ENCODE measurements around the gene MTHFSD. TPM values are rescaled to one million over a fixed set of nuclear protein-coding genes. Genes with fewer than 3 reads are reported as not detected.

Gene MTHFSD
- total RNA-seq, 1 donor from 2014 or later: 7.1 TPM

GRCh38 chr16:86507173-86508027 lies 47.6 kb downstream of the MTHFSD start:
- DNase-seq (ENCODE audit: low read depth): no peak
- TF ChIP-seq, protein P1, sequence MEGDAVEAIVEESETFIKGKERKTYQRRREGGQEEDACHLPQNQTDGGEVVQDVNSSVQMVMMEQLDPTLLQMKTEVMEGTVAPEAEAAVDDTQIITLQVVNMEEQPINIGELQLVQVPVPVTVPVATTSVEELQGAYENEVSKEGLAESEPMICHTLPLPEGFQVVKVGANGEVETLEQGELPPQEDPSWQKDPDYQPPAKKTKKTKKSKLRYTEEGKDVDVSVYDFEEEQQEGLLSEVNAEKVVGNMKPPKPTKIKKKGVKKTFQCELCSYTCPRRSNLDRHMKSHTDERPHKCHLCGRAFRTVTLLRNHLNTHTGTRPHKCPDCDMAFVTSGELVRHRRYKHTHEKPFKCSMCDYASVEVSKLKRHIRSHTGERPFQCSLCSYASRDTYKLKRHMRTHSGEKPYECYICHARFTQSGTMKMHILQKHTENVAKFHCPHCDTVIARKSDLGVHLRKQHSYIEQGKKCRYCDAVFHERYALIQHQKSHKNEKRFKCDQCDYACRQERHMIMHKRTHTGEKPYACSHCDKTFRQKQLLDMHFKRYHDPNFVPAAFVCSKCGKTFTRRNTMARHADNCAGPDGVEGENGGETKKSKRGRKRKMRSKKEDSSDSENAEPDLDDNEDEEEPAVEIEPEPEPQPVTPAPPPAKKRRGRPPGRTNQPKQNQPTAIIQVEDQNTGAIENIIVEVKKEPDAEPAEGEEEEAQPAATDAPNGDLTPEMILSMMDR (conservative IDR thresholded peaks at IDR 0.05; ENCODE audit: low read depth, low read length): no peak
- no peak overlapping the region for H3K4me3 ChIP-seq (ENCODE audit: low read depth, low read length)

DNA sequence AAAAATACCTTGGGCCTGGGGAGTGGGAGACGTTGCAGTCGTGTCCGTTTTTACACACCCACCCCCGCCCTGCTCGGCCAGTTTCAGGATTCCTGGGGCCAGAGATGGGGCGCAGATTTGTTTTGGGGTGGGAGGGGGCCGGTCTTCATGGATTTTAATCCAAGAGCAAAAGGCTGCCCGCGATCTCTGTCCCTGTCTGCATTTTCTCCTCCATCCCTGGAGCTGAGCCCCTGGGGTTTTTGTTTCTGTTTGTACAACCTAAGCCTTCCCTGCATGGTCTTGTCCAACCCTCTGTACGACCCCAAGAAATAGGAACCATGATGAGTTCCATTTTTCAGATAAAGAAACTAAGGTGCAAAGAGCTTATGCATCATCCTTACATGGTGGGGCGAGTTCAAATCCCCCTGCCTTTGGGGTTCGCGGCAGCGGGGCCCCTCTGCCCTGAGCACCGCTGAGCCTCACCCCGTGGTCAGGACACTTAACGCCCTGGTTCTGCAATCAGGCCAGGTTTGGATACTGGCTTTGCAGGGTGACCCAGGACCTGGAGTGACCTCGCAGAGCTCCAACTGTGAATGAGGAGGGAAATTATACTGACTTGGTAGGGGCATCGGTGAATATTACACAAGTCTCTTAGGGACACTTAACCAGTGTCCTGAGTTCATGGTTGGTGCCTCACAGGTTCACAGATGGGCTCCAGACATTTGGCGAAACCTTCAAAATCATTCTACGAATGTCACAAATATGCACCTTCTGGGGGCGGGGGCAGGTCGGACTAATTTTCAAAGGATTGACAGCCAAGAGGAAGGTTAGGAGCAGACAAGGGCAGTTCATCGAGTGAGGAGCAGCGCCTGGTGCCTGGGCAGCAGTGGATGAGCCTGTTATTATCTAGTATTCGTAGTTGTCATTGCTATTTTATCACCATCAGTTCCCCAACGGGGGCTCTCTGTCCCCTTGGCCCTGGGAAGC lies 48.9 kb downstream of the MTHFSD start:
- no peak overlapping the region for H3K4me3 ChIP-seq (ENCODE audit: low read depth, low read length)
- no peak for DNase-seq (ENCODE audit: low read depth)
- TF ChIP-seq, protein P1 (conservative IDR thresholded peaks at IDR 0.05; ENCODE audit: low read depth, low read length): no peak

DNA sequence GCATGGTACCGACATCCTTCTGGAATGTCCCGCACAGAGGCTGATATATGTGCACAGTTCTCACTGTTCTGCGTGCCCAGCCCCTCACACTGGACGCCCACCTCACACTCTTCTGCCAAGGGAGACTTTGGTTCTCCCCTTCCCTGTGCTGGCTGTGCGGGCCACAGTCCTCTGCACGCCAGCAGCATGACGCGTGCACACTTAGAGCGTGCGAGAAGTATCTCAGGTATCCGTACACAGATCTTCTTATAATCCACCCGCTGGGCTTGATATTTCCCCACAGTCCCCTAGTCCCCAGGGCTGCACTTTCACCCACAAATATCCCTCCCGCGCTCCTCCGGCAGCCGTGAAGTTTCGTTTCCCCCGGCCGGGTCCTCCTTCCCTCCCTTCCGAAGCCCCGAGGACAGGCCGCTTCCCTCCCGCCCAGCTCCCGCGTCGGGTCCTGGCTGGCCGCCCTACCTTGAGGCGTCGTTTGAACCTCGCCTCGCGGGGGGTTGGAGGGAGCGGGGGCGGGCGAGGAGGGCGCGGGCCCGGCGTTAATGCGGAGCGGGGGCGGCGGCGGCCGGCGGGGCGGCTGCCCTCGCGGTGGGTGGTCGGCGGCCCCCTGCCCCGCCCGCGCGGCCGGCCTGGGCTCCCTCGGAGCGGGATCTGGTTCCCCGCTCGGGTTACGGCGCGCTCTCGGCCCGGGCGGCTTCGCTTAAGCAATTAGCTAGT lies 49.7 kb downstream of the MTHFSD start:
- TF ChIP-seq, protein P1 (conservative IDR thresholded peaks at IDR 0.05; ENCODE audit: low read depth, low read length): no peak
- DNase-seq (ENCODE audit: low read depth): no peak
- H3K4me3 ChIP-seq (ENCODE audit: low read depth, low read length): no peak overlapping the region

DNA sequence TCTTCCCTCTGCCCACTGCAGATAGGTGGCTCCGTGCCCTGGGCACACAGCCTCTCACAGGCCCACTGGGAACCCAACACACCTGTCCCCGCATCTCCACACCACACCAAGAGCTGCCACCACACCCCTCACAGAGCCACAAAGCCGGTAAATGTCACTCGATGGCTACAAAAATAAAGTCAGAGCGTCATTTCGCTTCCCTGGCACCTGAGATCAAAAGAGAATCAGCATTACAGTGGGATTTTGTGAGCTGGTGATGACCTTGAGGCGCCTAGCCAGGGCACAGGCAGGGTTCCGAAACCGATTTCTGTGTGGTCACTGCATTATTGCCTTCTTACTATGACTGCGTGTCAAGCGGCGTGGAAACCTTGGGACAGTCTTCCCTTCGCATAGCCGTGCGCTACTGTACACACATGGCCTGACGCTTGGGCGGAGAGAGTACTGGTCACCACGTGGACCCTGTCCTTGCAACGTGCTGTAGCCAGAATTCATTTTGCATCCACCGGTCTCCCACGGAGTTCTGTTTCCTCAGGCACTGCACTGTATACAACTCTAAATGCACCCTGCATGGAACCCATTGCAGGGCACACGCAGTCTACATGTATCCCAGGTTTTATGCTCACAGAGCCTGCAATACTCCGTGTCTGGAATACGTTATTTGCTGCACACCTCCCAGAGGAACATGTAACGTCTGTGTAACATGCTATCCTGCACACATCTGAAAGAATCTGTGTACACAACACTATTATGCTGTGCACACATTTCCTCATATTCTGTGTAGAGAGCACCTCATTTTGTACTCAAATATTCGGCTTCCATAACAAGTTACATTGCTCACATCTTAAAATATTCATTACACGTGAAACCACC lies 50.5 kb downstream of the MTHFSD start:
- no peak overlapping the region for H3K4me3 ChIP-seq (ENCODE audit: low read depth, low read length)
- TF ChIP-seq, protein P1 (conservative IDR thresholded peaks at IDR 0.05; ENCODE audit: low read depth, low read length): no peak
- DNase-seq (ENCODE audit: low read depth): no peak

- TF ChIP-seq, protein P1 (conservative IDR thresholded peaks at IDR 0.05; ENCODE audit: low read depth, low read length): no peak
- DNase-seq (ENCODE audit: low read depth): no peak
- no peak overlapping the region for H3K4me3 ChIP-seq (ENCODE audit: low read depth, low read length)
Measured at GRCh38 chr16:86503830-86504229, 51.2 kb downstream of the MTHFSD start.

All from epithelial cell of proximal tubule (primary cell).